ENCODE measurements around the gene BRME1.

BRME1 gene

DNA sequence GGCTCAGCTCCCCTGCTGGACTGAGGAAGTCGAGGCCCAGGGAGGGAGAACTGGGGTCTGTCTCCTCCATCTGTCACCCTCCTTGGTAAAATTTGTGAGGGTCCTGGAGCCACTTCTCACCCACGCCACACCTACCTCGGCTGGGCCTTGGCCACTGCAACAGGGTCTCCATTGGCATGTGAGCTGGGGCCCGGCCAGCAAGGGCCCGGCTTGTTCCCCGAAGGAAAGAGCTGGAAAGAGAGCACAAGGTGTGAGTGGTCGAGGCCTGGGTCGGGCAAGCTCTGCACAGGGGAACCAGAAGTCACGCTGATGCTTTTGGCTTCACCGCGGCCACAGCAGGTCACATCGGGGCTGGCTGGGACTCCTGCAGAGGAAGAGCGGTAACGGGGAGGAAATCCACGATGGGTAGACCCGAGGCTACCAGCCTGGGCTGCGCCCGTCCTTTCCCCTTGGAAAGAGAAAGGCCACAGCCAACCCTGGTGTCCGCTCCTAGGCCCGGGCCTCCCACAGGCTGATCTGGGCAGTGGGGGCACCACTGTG is 20.0 kb downstream of the BRME1 start:
- Histone ChIP-seq H3K36me3 (no peaks in the 10 kb centered on the region), H3K27ac (no peak overlapping the region), H3K27me3 (ENCODE audit: insufficient read depth, low read depth, severe bottlenecking) (no peaks in the 10 kb centered on the region), H3K4me3 (ENCODE audit: low read depth, low read length) (no peak overlapping the region), H3K9me3 (ENCODE audit: severe bottlenecking) (no peaks in the 10 kb centered on the region)
- TF ChIP-seq CTCF (IDR thresholded peaks at IDR 0.05; ENCODE audit: low read depth, low read length): no peak
- no peak for DNase-seq

DNA sequence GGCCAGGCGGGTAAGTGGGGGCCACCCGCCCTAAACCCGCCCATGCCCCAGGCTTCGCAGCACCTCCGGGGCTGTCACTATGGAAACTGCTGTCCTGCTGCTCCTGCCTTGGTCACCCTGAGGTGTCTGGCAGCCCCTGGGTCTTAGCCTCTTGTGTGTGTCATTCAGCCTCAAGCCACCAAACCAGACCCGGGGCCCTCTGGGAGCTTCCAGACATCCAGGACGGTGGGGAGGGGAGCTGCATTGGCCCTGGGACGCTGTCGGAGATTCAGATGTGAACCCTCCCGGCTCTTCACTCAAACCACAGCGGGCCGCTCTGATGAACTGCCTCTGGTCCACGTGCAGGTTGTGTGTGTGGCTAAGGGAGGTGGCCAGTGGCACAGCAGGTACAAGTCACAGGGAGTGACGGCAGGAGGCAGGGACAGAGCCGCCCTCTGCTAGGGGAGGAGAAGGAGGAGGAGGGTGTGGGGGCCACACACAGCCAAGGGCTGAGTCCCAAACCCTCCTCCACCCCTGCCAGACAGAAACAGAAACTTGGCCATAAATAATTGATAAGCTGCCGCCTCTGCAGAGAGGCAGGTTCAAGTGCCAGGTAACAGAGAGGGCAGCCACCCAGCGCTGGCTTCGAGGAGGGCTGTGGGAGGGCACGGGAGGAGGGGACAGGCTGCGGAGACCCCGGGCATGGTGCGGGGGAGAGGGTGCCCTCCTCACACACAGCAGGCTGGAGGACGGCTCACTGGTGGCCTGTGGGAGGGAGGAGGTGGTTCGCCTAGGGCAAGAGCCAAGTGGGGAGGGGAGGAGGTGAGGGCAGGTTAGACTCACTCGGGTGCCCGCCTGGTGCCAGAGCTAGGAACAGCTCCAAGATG is 21.0 kb downstream of the BRME1 start:
- H3K27me3 ChIP-seq (ENCODE audit: insufficient read depth, low read depth, severe bottlenecking): no peaks in the 10 kb centered on the region
- DNase-seq: no peak
- no peak for TF ChIP-seq CTCF (IDR thresholded peaks at IDR 0.05; ENCODE audit: low read depth, low read length)
- H3K4me3 ChIP-seq (ENCODE audit: low read depth, low read length): no peak overlapping the region
- H3K27ac ChIP-seq: no peak overlapping the region
- no peaks in the 10 kb centered on the region for H3K36me3 ChIP-seq
- no peaks in the 10 kb centered on the region for H3K9me3 ChIP-seq (ENCODE audit: severe bottlenecking)

GRCh38 chr19:13883516-13884064 is 22.3 kb downstream of the BRME1 start:
- TF ChIP-seq CTCF (IDR thresholded peaks at IDR 0.05; ENCODE audit: low read depth, low read length): no peak
- Histone ChIP-seq H3K27me3 (ENCODE audit: insufficient read depth, low read depth, severe bottlenecking) (no peaks in the 10 kb centered on the region), H3K9me3 (ENCODE audit: severe bottlenecking) (no peaks in the 10 kb centered on the region), H3K27ac (no peak overlapping the region), H3K4me3 (ENCODE audit: low read depth, low read length) (no peak overlapping the region), H3K36me3 (no peaks in the 10 kb centered on the region)
- no peak for DNase-seq

GRCh38 chr19:13882836-13883235 is 23.1 kb downstream of the BRME1 start:
- Histone ChIP-seq H3K4me3 (ENCODE audit: low read depth, low read length) (no peak overlapping the region), H3K27me3 (ENCODE audit: insufficient read depth, low read depth, severe bottlenecking) (no peaks in the 10 kb centered on the region), H3K27ac (no peak overlapping the region), H3K36me3 (no peaks in the 10 kb centered on the region), H3K9me3 (ENCODE audit: severe bottlenecking) (no peaks in the 10 kb centered on the region)
- no peak for DNase-seq
- TF ChIP-seq CTCF (IDR thresholded peaks at IDR 0.05; ENCODE audit: low read depth, low read length): no peak

DNA sequence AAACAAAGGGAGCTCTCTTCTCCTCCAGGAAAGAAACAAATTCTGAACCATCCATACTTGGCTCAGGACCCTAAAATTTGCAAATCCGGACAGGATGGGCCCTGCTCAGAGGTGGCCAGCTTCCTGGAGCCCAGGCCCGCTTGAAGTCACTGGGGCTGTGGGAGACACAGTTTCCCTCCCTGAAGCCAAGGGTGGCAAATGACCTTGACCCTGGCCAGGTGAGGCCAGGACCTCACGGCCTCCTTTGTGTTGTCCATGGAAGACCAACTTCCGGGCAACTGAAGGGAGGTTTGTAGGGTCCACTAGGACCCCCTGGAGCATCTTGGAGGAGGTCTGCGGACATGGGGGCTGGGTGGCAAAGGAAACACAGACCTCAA is 23.5 kb downstream of the BRME1 start:
- H3K27ac ChIP-seq: no peak overlapping the region
- H3K9me3 ChIP-seq (ENCODE audit: severe bottlenecking): no peaks in the 10 kb centered on the region
- no peak overlapping the region for H3K4me3 ChIP-seq (ENCODE audit: low read depth, low read length)
- TF ChIP-seq CTCF (IDR thresholded peaks at IDR 0.05; ENCODE audit: low read depth, low read length): no peak
- no peak for DNase-seq
- H3K27me3 ChIP-seq (ENCODE audit: insufficient read depth, low read depth, severe bottlenecking): no peaks in the 10 kb centered on the region
- no peaks in the 10 kb centered on the region for H3K36me3 ChIP-seq

All from WERI-Rb-1 (cell line).